ENCODE results near the gene LMO1. TPM values are rescaled to one million over a fixed set of nuclear protein-coding genes. Genes with fewer than 3 reads are reported as not detected.
A peak's percentile ranks its signal among the peaks of the same experiment; 100 is the strongest.

Gene LMO1
- total RNA-seq, 1 experiment from 2014 or later, result not detected

- no peaks in the 10 kb centered on the region for H3K36me3 ChIP-seq
- no peaks in the 10 kb centered on the region for H3K27me3 ChIP-seq
- no peak overlapping the region for H3K4me3 ChIP-seq
- no peak for DNase-seq
- no peaks in the 10 kb centered on the region for H3K9me3 ChIP-seq
Measured at GRCh38 chr11:8213376-8213775, 50.3 kb downstream of the LMO1 start.

GRCh38 chr11:8209208-8209807 is 54.4 kb downstream of the LMO1 start:
- no peak for DNase-seq
- Histone ChIP-seq H3K9me3 (no peaks in the 10 kb centered on the region), H3K27me3 (no peaks in the 10 kb centered on the region)

GRCh38 chr11:8207080-8208000 is 56.3 kb downstream of the LMO1 start:
- H3K27me3 ChIP-seq, result no peaks in the 10 kb centered on the region
- no peaks in the 10 kb centered on the region for H3K9me3 ChIP-seq
- H3K36me3 ChIP-seq, result no peaks in the 10 kb centered on the region
- no peak for DNase-seq
- H3K4me3 ChIP-seq, result no peak overlapping the region

More at GRCh38 chr11:8209208-8209807, 54.4 kb downstream of the LMO1 start:
- no peak overlapping the region for H3K4me3 ChIP-seq
- no peaks in the 10 kb centered on the region for H3K36me3 ChIP-seq

GRCh38 chr11:8206251-8207079 is 57.2 kb downstream of the LMO1 start:
- Histone ChIP-seq H3K9me3 (no peaks in the 10 kb centered on the region), H3K27me3 (no peaks in the 10 kb centered on the region), H3K4me3 (no peak overlapping the region), H3K36me3 (no peaks in the 10 kb centered on the region)
- DNase-seq, result no peak

- Histone ChIP-seq H3K36me3 (no peaks in the 10 kb centered on the region), H3K27me3 (no peaks in the 10 kb centered on the region), H3K9me3 (no peaks in the 10 kb centered on the region), H3K4me3 (no peak overlapping the region)
- no peak for DNase-seq
Measured at GRCh38 chr11:8205566-8205965, 58.1 kb downstream of the LMO1 start.

GRCh38 chr11:8204596-8204995 is 59.1 kb downstream of the LMO1 start:
- no peaks in the 10 kb centered on the region for H3K36me3 ChIP-seq
- H3K9me3 ChIP-seq, result no peaks in the 10 kb centered on the region
- no peak overlapping the region for H3K4me3 ChIP-seq
- no peak for DNase-seq
- no peaks in the 10 kb centered on the region for H3K27me3 ChIP-seq

GRCh38 chr11:8204025-8204424 is 59.7 kb downstream of the LMO1 start:
- H3K4me3 ChIP-seq, result no peak overlapping the region
- no peaks in the 10 kb centered on the region for H3K27me3 ChIP-seq
- no peaks in the 10 kb centered on the region for H3K36me3 ChIP-seq
- no peaks in the 10 kb centered on the region for H3K9me3 ChIP-seq
- DNase-seq, result no peak

GRCh38 chr11:8203414-8203715 is 60.3 kb downstream of the LMO1 start:
- no peak overlapping the region for H3K4me3 ChIP-seq
- no peak for DNase-seq
- H3K27me3 ChIP-seq, result no peaks in the 10 kb centered on the region
- H3K36me3 ChIP-seq, result no peaks in the 10 kb centered on the region
- H3K9me3 ChIP-seq, result no peaks in the 10 kb centered on the region

GRCh38 chr11:8202516-8203413 is 60.9 kb downstream of the LMO1 start:
- H3K9me3 ChIP-seq, result no peaks in the 10 kb centered on the region
- no peaks in the 10 kb centered on the region for H3K36me3 ChIP-seq
- no peaks in the 10 kb centered on the region; the same call in 1 of the 2 replicates for H3K27me3 ChIP-seq
- H3K4me3 ChIP-seq, result no peak overlapping the region
- no peak for DNase-seq

- Histone ChIP-seq H3K36me3 (no peaks in the 10 kb centered on the region), H3K9me3 (no peaks in the 10 kb centered on the region), H3K27me3 (no peaks in the 10 kb centered on the region; the same call in 1 of the 2 replicates), H3K4me3 (no peak overlapping the region)
- no peak for DNase-seq
Measured at GRCh38 chr11:8201644-8202365, 61.9 kb downstream of the LMO1 start.

GRCh38 chr11:8199676-8200075 is 64.0 kb downstream of the LMO1 start:
- DNase-seq, result no peak
- Histone ChIP-seq H3K9me3 (no peaks in the 10 kb centered on the region), H3K36me3 (no peaks in the 10 kb centered on the region), H3K27me3 (no peaks in the 10 kb centered on the region; the same call in 1 of the 2 replicates), H3K4me3 (no peak overlapping the region)

GRCh38 chr11:8196749-8197148 is 66.9 kb downstream of the LMO1 start:
- Histone ChIP-seq H3K9me3 (no peaks in the 10 kb centered on the region), H3K36me3 (no peaks in the 10 kb centered on the region), H3K4me3 (no peak overlapping the region), H3K27me3 (no peaks in the 10 kb centered on the region; the same call in 1 of the 2 replicates)
- DNase-seq, result no peak

GRCh38 chr11:8194956-8195355 is 68.7 kb downstream of the LMO1 start:
- no peak for DNase-seq
- H3K27me3 ChIP-seq, result no peaks in the 10 kb centered on the region; the same call in 1 of the 2 replicates
- no peaks in the 10 kb centered on the region for H3K9me3 ChIP-seq
- H3K4me3 ChIP-seq, result no peak overlapping the region
- H3K36me3 ChIP-seq, result no peaks in the 10 kb centered on the region

GRCh38 chr11:8192896-8193209 is 70.8 kb downstream of the LMO1 start:
- Histone ChIP-seq H3K27me3 (no peaks in the 10 kb centered on the region; the same call in 1 of the 2 replicates), H3K9me3 (no peaks in the 10 kb centered on the region), H3K4me3 (no peak overlapping the region), H3K36me3 (no peaks in the 10 kb centered on the region)
- no peak for DNase-seq

- Histone ChIP-seq H3K4me3 (no peak overlapping the region), H3K27me3 (peaks cover under 1% of the 10 kb centered on the region; the same call in 1 of the 2 replicates)
Measured at GRCh38 chr11:8192016-8192895, 71.4 kb downstream of the LMO1 start.

More at GRCh38 chr11:8192016-8192895, 71.4 kb downstream of the LMO1 start:
- DNase-seq, result peak; percentile 47
- Histone ChIP-seq H3K9me3 (no peaks in the 10 kb centered on the region), H3K36me3 (no peaks in the 10 kb centered on the region)
